Activated naive CD8-positive, alpha-beta T cell treated with anti-CD3 and anti-CD28 coated beads, Interleukin-2, amount 10 ng/mL, durations not matched to agents 7 days and 5 days (primary cell): ENCODE data around the gene MAGI3. TPM values are rescaled to one million over a fixed set of nuclear protein-coding genes. Genes with fewer than 3 reads are reported as not detected.
"Not testable (repeated sequence)": the region's sequence is repeated elsewhere in the genome, so short reads cannot be mapped to it uniquely, and the experiment has no call there.

Source experiments
- ATAC-seq: fragments of 150-1000 bp; cut with Tn5 transposase; one replicate; pipeline ENCODE4 v1.10.0; 2021; ENCODE audit warnings: low read depth, moderate library complexity
- POLR2A ChIA-PET: fragments of 350-600 bp; sonication (Branson Sonifier 250); formaldehyde crosslinking; loops from one replicate; lab custom pipeline; 2021; ENCODE audit warnings: antibody characterized with exemption; lab: Charles Lee
- DNase-seq: peaks from one replicate; pipeline ENCODE4 v3.0.0; 2021
- H3K27ac Mint-ChIP-seq: one replicate; pipeline ENCODE4 v1.8.0; 2022; ENCODE audit warnings: mild to moderate bottlenecking, mixed read lengths
- H3K27me3 Mint-ChIP-seq: one replicate; pipeline ENCODE4 v1.8.0; 2022; ENCODE audit warnings: mild to moderate bottlenecking, moderate library complexity, mixed read lengths
- H3K36me3 Mint-ChIP-seq: one replicate; pipeline ENCODE4 v1.8.0; 2021; ENCODE audit warnings: mild to moderate bottlenecking, mixed read lengths
- H3K4me1 Mint-ChIP-seq: one replicate; pipeline ENCODE4 v1.8.0; 2021; ENCODE audit warnings: mixed read lengths
- H3K4me3 Mint-ChIP-seq: one replicate; pipeline ENCODE4 v1.8.0; 2022; ENCODE audit warnings: mild to moderate bottlenecking, moderate library complexity, mixed read lengths
- H3K9me3 Mint-ChIP-seq: one replicate; pipeline ENCODE4 v1.8.0; 2021; ENCODE audit warnings: mixed read lengths
- total RNA-seq, 2 experiments: library from RNA; stranded (reverse); gene quantifications; one replicate each; pipeline ENCODE4 v1.2.3, GENCODE V29; 2021

The MAGI3 gene
- total RNA-seq, 2 experiments from 2014 or later: 5.2 to 5.8 TPM

DNA sequence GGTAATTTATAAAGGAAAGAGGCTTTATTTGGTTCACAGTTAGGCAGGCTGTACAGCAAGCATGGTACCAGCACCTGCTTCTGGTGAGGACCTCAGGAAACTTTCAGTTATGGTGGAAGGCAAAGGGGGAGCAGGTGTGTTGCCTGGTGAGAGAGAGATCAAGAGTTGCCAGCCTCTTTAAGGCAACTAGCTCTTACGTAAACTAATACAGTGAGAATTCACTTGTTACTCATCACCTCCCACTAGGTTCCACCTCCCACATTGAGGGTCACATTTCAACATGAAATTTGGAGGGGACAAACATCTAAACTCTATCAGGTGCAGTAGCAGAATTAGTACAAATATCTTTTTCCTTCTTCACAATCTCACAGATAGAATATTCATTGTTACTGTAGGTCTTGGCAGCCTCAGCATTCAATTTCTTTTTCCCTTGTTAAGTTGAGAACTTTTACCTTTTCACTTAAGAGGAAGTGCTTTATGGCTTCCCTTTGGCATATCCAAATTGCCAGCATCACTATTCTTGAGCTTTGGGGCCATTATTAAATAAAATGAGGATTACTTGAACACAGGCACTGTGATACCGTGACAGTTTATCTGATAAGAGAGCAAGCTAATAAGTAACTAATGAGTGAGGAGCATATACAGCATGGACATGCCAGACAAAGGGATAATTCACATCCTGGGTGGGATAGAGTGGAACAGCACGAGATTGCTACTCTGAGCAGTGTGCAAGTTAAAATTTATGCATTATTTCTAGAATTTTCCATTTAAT lies 48.4 kb downstream of the MAGI3 start:
- POLR2A ChIA-PET: no interaction called here
- no peaks in the 10 kb centered on the region for H3K4me1 Mint-ChIP-seq
- ATAC-seq (no peak), DNase-seq (no peak)
- no peak overlapping the region for H3K27ac Mint-ChIP-seq
- peaks cover 4% of the 10 kb centered on the region for H3K27me3 Mint-ChIP-seq
- no peak overlapping the region for H3K4me3 Mint-ChIP-seq
- no peaks in the 10 kb centered on the region for H3K9me3 Mint-ChIP-seq
- H3K36me3 Mint-ChIP-seq: no peaks in the 10 kb centered on the region

- ATAC-seq (no peak), DNase-seq (no peak)
- no peaks in the 10 kb centered on the region for H3K4me1 Mint-ChIP-seq
- POLR2A ChIA-PET: no interaction called here
- no peak overlapping the region for H3K27ac Mint-ChIP-seq
- no peaks in the 10 kb centered on the region for H3K36me3 Mint-ChIP-seq
- no peaks in the 10 kb centered on the region for H3K9me3 Mint-ChIP-seq
- H3K4me3 Mint-ChIP-seq: no peak overlapping the region
- peaks cover 2% of the 10 kb centered on the region for H3K27me3 Mint-ChIP-seq
Observed at GRCh38 chr1:113439277-113439670, 49.0 kb downstream of the MAGI3 start.

GRCh38 chr1:113442131-113442530 lies 51.8 kb downstream of the MAGI3 start:
- POLR2A ChIA-PET: no interaction called here
- DNase-seq (no peak), ATAC-seq (no peak)
- Mint-ChIP-seq H3K4me1 (no peaks in the 10 kb centered on the region), H3K36me3 (no peaks in the 10 kb centered on the region), H3K9me3 (peaks cover 2% of the 10 kb centered on the region), H3K4me3 (no peak overlapping the region), H3K27ac (no peak overlapping the region), H3K27me3 (peaks cover 2% of the 10 kb centered on the region)

DNA sequence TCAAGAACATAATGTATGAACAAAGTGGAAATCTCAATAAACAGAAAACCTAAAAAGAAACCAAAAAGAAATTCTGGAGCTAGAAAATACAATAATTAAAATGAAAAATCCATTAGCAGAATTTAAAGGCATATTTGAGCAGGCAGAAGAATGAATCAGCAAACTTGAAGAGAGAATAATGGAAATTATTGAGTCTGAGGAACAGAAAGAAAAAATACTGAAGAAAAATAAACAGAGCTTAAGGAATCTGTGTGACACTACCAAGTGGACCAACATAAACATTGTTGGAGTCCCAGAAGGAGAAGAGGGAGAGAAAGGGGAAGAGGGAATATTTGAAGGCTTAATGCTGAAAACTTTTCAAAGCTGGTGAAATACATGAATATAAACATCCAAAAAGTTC lies 54.5 kb downstream of the MAGI3 start:
- Mint-ChIP-seq H3K36me3 (no peaks in the 10 kb centered on the region), H3K27ac (no peak overlapping the region), H3K4me3 (no peak overlapping the region), H3K27me3 (no peaks in the 10 kb centered on the region), H3K4me1 (no peaks in the 10 kb centered on the region), H3K9me3 (peaks cover 2% of the 10 kb centered on the region)
- DNase-seq (no peak), ATAC-seq (no peak)
- POLR2A ChIA-PET: interaction anchor here (0.6 kb wide), 1 partner anchor 39 kb away, joined by 8 read pairs; no protein-coding TSS in a partner anchor

DNA sequence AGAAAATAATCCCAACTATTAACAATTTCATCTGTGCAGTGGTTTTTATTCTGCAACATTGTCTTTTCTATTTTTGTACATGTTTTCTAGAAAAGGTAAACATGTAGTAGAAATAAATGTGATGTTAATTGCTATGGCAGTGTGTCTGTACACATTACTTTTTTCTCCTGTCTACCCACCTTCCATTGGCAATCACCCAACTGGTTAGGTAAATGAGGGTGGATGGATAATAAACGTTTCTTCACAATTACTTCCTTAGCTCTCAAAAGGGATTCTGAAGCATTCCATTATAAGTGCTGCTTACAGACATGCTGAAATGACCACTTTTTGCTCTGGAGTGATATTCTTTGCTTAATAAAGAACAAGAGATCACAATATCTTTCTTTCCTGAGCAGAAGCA lies 61.4 kb downstream of the MAGI3 start:
- H3K27ac Mint-ChIP-seq: no peak overlapping the region
- no peaks in the 10 kb centered on the region for H3K4me1 Mint-ChIP-seq
- no peaks in the 10 kb centered on the region for H3K9me3 Mint-ChIP-seq
- no peaks in the 10 kb centered on the region for H3K36me3 Mint-ChIP-seq
- POLR2A ChIA-PET: no interaction called here
- DNase-seq (no peak), ATAC-seq (no peak)
- H3K4me3 Mint-ChIP-seq: no peak overlapping the region
- H3K27me3 Mint-ChIP-seq: peaks cover 12% of the 10 kb centered on the region

DNA sequence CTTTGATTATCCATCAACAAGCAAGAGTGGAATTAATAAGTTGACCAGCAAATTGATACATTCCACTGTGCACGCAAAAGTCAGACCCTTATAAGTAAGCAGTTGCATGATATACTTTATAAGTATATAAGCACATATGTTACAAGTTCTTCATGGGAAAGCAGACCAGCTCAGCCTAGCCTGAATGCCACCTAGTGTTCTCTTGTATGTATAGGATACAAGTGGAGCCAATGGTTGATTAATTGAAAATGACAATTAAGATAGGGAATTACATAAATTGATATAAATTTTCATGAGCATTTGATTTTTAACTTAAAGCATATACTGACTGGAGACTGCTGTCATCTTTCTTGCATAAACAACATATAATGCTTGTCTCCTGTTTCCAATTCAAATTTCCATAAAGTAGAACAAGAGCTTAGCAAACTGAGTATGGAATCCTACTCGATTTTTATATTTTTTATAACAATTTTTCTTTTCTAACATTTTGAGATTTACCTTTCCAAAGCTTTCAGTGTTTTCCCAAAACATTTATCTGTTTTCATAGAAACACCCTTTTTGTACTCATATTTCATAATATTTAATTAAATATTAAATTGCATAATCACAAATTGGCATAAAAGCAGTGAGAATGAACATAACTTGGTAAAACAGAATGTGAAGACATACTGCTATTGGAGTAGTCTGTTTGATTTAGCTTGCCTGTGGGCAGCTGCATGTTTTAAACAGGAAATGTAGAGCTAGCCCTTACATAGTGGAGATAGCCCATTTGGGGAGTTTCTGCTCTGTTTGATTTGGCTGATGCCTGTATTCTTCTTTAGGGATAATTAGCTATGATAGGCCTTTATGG lies 62.8 kb downstream of the MAGI3 start:
- no peaks in the 10 kb centered on the region for H3K9me3 Mint-ChIP-seq
- no peaks in the 10 kb centered on the region for H3K36me3 Mint-ChIP-seq
- DNase-seq (no peak), ATAC-seq (no peak)
- POLR2A ChIA-PET: no interaction called here
- H3K4me3 Mint-ChIP-seq: no peak overlapping the region
- H3K27me3 Mint-ChIP-seq: peaks cover 12% of the 10 kb centered on the region
- no peak overlapping the region for H3K27ac Mint-ChIP-seq
- H3K4me1 Mint-ChIP-seq: no peaks in the 10 kb centered on the region

DNA sequence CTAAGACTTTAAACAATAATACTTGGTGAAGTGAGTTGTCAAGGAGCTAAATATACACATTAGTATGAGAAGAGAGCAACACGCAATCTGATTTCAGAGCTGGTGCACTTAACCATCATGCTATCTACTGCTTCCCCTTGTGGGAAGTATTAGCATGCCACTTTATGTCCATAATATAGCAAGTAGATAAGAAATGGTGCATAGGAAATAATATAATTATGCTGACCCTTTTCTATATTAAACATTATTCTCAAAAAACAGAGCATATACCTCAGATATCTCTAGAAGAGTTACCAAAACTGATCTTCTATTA lies 63.4 kb downstream of the MAGI3 start:
- ATAC-seq (no peak), DNase-seq (no peak)
- POLR2A ChIA-PET: no interaction called here
- Mint-ChIP-seq H3K9me3 (no peaks in the 10 kb centered on the region), H3K27me3 (peaks cover 12% of the 10 kb centered on the region), H3K36me3 (no peaks in the 10 kb centered on the region), H3K4me1 (no peaks in the 10 kb centered on the region), H3K4me3 (no peak overlapping the region), H3K27ac (no peak overlapping the region)

DNA sequence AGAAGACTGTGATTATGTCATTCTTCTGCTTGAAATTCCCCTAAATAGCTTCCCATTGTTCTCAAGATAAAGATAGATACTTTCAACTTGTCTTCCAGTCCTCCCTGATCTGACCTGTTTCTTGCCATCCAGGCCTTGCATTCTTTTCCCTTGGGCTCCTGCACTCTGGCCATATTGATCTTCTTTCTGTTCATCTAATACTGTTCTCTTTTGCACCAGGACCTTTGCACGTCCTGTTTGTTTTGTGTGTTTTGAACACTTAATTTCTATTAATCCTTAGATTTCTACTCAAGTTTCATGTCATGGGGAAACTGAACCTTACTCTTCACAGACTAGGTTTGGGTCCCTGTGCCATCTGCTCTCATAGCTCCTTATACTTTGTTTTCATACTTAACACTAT lies 65.1 kb downstream of the MAGI3 start:
- H3K4me1 Mint-ChIP-seq: no peaks in the 10 kb centered on the region
- DNase-seq (no peak), ATAC-seq (no peak)
- H3K27me3 Mint-ChIP-seq: peaks cover 9% of the 10 kb centered on the region
- H3K36me3 Mint-ChIP-seq: no peaks in the 10 kb centered on the region
- POLR2A ChIA-PET: no interaction called here
- H3K9me3 Mint-ChIP-seq: no peaks in the 10 kb centered on the region
- no peak overlapping the region for H3K4me3 Mint-ChIP-seq
- no peak overlapping the region for H3K27ac Mint-ChIP-seq

DNA sequence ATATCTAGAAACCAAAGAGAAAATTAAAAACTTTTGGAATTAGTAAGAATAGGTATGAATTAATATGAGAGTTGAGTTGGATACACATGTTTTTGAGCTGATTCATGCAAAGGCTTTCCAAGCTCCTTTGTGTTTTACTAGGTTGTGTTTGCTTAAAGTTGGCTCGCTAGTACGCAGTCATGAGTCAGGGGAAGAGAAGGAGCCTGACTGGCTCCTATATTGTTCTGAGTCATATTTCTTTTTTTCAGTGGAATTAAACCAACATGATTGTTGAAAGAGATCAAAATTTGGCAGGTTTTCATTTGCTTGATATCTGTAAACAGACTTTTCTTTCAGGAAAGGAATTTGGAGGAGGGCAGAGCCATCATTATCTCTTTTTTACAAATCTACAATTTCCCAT lies 66.7 kb downstream of the MAGI3 start:
- POLR2A ChIA-PET: no interaction called here
- H3K27ac Mint-ChIP-seq: no peak overlapping the region
- H3K4me1 Mint-ChIP-seq: no peaks in the 10 kb centered on the region
- peaks cover 4% of the 10 kb centered on the region for H3K27me3 Mint-ChIP-seq
- no peak overlapping the region for H3K4me3 Mint-ChIP-seq
- no peak for ATAC-seq
- H3K9me3 Mint-ChIP-seq: no peaks in the 10 kb centered on the region
- DNase-seq: no peak
- no peaks in the 10 kb centered on the region for H3K36me3 Mint-ChIP-seq

- POLR2A ChIA-PET: no interaction called here
- H3K9me3 Mint-ChIP-seq: no peaks in the 10 kb centered on the region
- no peaks in the 10 kb centered on the region for H3K4me1 Mint-ChIP-seq
Observed at GRCh38 chr1:113459279-113459678, 69.0 kb downstream of the MAGI3 start.

DNA sequence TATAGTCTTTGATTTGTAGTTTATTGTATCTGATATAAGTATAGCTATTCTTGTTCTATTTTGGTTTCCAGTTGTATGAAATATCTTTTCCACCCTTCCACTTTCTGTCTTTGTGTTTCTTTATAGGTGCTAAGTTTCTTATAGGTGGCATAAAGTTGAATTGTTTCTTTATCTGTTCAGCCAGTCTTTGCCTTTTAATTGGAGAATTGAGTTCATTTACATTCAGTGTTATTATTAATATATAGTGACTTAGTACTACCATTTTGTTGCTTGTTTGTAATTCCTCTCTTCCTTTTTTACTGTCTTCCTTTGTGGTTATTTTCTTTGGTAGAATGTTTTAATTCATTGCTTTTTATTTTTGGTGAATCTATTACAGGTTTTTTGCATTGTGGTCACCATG lies 77.7 kb downstream of the MAGI3 start:
- Mint-ChIP-seq H3K27me3 (no peaks in the 10 kb centered on the region), H3K4me3 (no peak overlapping the region), H3K36me3 (peaks cover 2% of the 10 kb centered on the region), H3K4me1 (no peaks in the 10 kb centered on the region), H3K27ac (no peak overlapping the region), H3K9me3 (peaks cover 3% of the 10 kb centered on the region)
- POLR2A ChIA-PET: no interaction called here
- ATAC-seq (no peak), DNase-seq (no peak)

More at GRCh38 chr1:113459279-113459678, 69.0 kb downstream of the MAGI3 start:
- DNase-seq (no peak), ATAC-seq (no peak)
- no peak overlapping the region for H3K27ac Mint-ChIP-seq
- H3K36me3 Mint-ChIP-seq: no peaks in the 10 kb centered on the region
- no peak overlapping the region for H3K4me3 Mint-ChIP-seq
- peaks cover 4% of the 10 kb centered on the region for H3K27me3 Mint-ChIP-seq

GRCh38 chr1:113478427-113479195 lies 88.3 kb downstream of the MAGI3 start:
- POLR2A ChIA-PET, ATAC-seq: not testable (repeated sequence)
- H3K9me3 Mint-ChIP-seq: peaks cover 38% of the 10 kb centered on the region

More at GRCh38 chr1:113478427-113479195, 88.3 kb downstream of the MAGI3 start:
- H3K4me3 Mint-ChIP-seq, H3K27ac Mint-ChIP-seq, H3K27me3 Mint-ChIP-seq, H3K4me1 Mint-ChIP-seq, H3K36me3 Mint-ChIP-seq, DNase-seq: not testable (repeated sequence)
